Measurements from ENCODE around the gene CACNA1F.

DNA sequence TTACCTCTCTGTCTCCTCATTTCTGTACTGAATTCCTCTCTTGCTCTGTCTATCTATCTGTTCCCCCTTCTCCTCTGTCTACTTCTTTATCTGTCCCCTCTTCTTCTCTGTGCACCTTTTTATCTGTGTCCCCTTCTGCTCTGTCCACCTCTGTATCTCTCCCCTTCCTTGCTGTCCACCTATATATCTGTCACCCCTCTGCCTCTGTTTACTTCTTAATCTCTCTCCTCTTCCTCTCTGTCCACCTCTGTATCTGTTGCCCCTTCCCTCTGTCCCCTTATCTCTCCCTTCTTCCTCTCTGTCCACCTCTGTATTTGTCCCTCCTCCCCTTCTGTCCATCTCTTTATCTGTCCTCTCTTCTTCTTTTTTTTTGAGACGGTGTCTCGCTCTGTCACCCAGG, 11.1 kb upstream of the CACNA1F start:
- TF ChIP-seq, protein P1, sequence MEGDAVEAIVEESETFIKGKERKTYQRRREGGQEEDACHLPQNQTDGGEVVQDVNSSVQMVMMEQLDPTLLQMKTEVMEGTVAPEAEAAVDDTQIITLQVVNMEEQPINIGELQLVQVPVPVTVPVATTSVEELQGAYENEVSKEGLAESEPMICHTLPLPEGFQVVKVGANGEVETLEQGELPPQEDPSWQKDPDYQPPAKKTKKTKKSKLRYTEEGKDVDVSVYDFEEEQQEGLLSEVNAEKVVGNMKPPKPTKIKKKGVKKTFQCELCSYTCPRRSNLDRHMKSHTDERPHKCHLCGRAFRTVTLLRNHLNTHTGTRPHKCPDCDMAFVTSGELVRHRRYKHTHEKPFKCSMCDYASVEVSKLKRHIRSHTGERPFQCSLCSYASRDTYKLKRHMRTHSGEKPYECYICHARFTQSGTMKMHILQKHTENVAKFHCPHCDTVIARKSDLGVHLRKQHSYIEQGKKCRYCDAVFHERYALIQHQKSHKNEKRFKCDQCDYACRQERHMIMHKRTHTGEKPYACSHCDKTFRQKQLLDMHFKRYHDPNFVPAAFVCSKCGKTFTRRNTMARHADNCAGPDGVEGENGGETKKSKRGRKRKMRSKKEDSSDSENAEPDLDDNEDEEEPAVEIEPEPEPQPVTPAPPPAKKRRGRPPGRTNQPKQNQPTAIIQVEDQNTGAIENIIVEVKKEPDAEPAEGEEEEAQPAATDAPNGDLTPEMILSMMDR (IDR thresholded peaks at IDR 0.05): no peak
- no peak for TF ChIP-seq POLR2A (IDR thresholded peaks at IDR 0.05)
